ENCODE measurements around the gene ZSCAN10. TPM values are rescaled to one million over a fixed set of nuclear protein-coding genes. Genes with fewer than 3 reads are reported as not detected.
A peak's percentile ranks its signal among the peaks of the same experiment; 100 is the strongest.

Gene ZSCAN10
- total RNA-seq, 1 donor from 2014 or later: 0.74 TPM

GRCh38 chr16:3112058-3112880 lies 13.2 kb upstream of the ZSCAN10 start, which contains the start of gene ZNF205:
ZNF205 (plus strand) TSS chr16:3112586; CDS start chr16:3113431, 845 bp downstream.
- Mint-ChIP-seq H3K4me3 (ENCODE audit: unreplicated experiment) (peak within 1 kb of the TSS; percentile 91), H3K27me3 (ENCODE audit: unreplicated experiment) (peaks cover 2% of the 10 kb centered on the region), H3K9me3 (ENCODE audit: unreplicated experiment) (no peaks in the 10 kb centered on the region), H3K36me3 (ENCODE audit: unreplicated experiment) (no peaks in the 10 kb centered on the region), H3K27ac (ENCODE audit: unreplicated experiment) (peak within 1 kb of the TSS; percentile 90), H3K4me1 (ENCODE audit: low read depth, unreplicated experiment) (peaks cover 26% of the 10 kb centered on the region)
- TF ChIP-seq, protein P1, sequence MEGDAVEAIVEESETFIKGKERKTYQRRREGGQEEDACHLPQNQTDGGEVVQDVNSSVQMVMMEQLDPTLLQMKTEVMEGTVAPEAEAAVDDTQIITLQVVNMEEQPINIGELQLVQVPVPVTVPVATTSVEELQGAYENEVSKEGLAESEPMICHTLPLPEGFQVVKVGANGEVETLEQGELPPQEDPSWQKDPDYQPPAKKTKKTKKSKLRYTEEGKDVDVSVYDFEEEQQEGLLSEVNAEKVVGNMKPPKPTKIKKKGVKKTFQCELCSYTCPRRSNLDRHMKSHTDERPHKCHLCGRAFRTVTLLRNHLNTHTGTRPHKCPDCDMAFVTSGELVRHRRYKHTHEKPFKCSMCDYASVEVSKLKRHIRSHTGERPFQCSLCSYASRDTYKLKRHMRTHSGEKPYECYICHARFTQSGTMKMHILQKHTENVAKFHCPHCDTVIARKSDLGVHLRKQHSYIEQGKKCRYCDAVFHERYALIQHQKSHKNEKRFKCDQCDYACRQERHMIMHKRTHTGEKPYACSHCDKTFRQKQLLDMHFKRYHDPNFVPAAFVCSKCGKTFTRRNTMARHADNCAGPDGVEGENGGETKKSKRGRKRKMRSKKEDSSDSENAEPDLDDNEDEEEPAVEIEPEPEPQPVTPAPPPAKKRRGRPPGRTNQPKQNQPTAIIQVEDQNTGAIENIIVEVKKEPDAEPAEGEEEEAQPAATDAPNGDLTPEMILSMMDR (IDR thresholded peaks at IDR 0.05; ENCODE audit: partially characterized antibody, unreplicated experiment): no peak
- peak; percentile 88 for DNase-seq

- no peaks in the 10 kb centered on the region for H3K36me3 Mint-ChIP-seq (ENCODE audit: unreplicated experiment)
- H3K4me3 Mint-ChIP-seq (ENCODE audit: unreplicated experiment): peak overlapping the region; percentile 89
- H3K9me3 Mint-ChIP-seq (ENCODE audit: unreplicated experiment): peaks cover 4% of the 10 kb centered on the region
- peak; percentile 98 for DNase-seq
- TF ChIP-seq, protein P1 (IDR thresholded peaks at IDR 0.05; ENCODE audit: partially characterized antibody, unreplicated experiment): no peak
- H3K27me3 Mint-ChIP-seq (ENCODE audit: unreplicated experiment): peaks cover 7% of the 10 kb centered on the region
- H3K27ac Mint-ChIP-seq (ENCODE audit: unreplicated experiment): peak overlapping the region; percentile 55
- H3K4me1 Mint-ChIP-seq (ENCODE audit: low read depth, unreplicated experiment): peaks cover 8% of the 10 kb centered on the region
Measured at GRCh38 chr16:3106205-3106928, 7.3 kb upstream of the ZSCAN10 start.

DNA sequence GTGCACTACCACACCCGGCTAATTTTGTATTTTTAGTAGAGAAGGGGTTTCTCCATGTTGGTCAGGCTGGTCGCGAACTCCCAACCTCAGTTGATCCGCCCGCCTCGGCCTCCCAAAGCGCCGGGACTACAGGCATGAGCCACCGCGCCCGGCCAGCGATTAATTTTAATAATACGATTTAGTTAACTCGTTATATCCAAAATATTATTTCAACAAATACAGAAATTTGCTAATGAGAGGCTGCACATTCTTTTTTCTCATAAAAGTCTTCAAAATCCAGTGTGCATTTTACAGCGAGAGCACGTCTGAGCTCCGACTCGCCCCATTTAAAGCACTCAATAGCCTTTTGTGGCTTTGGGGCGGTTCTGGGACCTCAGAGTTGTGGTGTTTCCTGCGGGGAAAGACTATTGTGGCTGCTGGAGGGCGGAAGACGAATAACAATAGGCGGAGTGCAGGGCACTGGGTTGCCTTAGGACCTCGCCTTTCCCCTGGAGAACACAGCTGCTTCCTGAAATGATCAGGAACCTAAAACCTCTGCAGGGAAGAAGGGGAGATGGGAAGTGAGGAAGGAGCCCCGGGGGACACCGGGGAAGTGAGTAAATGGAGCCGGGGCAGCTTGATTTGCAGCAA lies 2.9 kb upstream of the ZSCAN10 start:
- DNase-seq: no peak

DNA sequence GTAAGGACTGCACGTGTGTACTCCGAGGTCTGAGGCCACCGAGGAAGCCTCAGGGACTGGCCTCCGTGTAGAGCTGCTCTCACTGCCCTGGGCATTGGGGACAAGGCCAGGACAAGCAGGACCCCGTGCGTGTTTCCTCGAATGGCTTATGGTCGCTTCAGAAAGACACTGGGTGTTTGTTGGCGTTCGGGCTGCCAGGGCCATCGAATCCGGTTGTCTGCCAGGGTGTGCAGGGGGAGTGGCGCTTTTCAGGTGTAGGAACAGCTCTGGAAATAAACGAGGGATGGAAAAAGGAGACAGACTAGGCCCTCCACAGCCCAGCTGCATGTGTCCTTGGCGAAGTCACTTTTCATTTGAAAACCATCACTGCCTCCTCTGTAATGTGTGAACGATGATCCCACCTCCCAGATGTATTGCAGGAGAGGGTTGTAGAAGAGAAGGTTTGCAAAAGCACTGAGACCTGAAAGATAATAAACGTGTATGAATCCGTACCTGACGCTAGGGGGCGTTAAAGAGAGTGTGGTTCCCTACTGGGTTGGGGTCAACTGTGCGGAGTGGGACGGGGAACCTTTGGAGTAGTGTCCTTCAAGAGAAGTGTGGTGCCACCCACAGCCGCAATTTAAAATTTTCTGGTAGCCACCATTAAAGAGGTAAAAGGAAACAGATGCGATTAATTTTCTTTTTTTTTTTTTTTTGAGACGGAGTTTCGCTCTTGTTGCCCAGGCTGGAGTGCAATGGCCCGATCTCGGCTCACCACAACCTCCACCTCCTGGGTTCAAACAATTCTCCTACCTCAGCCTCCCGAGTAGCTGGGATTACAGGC lies 2.1 kb upstream of the ZSCAN10 start:
- H3K27me3 Mint-ChIP-seq (ENCODE audit: unreplicated experiment): peaks cover 16% of the 10 kb centered on the region
- no peak overlapping the region for H3K27ac Mint-ChIP-seq (ENCODE audit: unreplicated experiment)
- peaks cover 15% of the 10 kb centered on the region for H3K4me1 Mint-ChIP-seq (ENCODE audit: low read depth, unreplicated experiment)
- H3K9me3 Mint-ChIP-seq (ENCODE audit: unreplicated experiment): peaks cover 4% of the 10 kb centered on the region
- no peaks in the 10 kb centered on the region for H3K36me3 Mint-ChIP-seq (ENCODE audit: unreplicated experiment)
- TF ChIP-seq, protein P1 (IDR thresholded peaks at IDR 0.05; ENCODE audit: partially characterized antibody, unreplicated experiment): peak; percentile 87
- no peak for DNase-seq
- no peak overlapping the region for H3K4me3 Mint-ChIP-seq (ENCODE audit: unreplicated experiment)

More for the DNA sequence above, 2.9 kb upstream of the ZSCAN10 start:
- Mint-ChIP-seq H3K9me3 (ENCODE audit: unreplicated experiment) (peaks cover 6% of the 10 kb centered on the region), H3K4me1 (ENCODE audit: low read depth, unreplicated experiment) (peaks cover 15% of the 10 kb centered on the region), H3K27ac (ENCODE audit: unreplicated experiment) (peak overlapping the region; percentile 8), H3K27me3 (ENCODE audit: unreplicated experiment) (peaks cover 17% of the 10 kb centered on the region), H3K4me3 (ENCODE audit: unreplicated experiment) (no peak overlapping the region), H3K36me3 (ENCODE audit: unreplicated experiment) (no peaks in the 10 kb centered on the region)
- TF ChIP-seq, protein P1 (IDR thresholded peaks at IDR 0.05; ENCODE audit: partially characterized antibody, unreplicated experiment): no peak
